ENCODE measurements around the gene SLC35B3.

- TF ChIP-seq, protein P1, sequence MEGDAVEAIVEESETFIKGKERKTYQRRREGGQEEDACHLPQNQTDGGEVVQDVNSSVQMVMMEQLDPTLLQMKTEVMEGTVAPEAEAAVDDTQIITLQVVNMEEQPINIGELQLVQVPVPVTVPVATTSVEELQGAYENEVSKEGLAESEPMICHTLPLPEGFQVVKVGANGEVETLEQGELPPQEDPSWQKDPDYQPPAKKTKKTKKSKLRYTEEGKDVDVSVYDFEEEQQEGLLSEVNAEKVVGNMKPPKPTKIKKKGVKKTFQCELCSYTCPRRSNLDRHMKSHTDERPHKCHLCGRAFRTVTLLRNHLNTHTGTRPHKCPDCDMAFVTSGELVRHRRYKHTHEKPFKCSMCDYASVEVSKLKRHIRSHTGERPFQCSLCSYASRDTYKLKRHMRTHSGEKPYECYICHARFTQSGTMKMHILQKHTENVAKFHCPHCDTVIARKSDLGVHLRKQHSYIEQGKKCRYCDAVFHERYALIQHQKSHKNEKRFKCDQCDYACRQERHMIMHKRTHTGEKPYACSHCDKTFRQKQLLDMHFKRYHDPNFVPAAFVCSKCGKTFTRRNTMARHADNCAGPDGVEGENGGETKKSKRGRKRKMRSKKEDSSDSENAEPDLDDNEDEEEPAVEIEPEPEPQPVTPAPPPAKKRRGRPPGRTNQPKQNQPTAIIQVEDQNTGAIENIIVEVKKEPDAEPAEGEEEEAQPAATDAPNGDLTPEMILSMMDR (IDR thresholded peaks at IDR 0.05; ENCODE audit: low read length): no peak
- no peak for TF ChIP-seq EZH2 (IDR thresholded peaks at IDR 0.05; ENCODE audit: borderline replicate concordance, low read length)
Observed at GRCh38 chr6:8435093-8435844, at the start of gene SLC35B3.

Data from OCI-LY1 (cell line).